ENCODE data around the gene DENND5B.

GRCh38 chr12:31568498-31568897 lies 22.4 kb downstream of the DENND5B start:
- no peak for TF ChIP-seq EP300 (IDR thresholded peaks at IDR 0.05)
- TF ChIP-seq CTCF (IDR thresholded peaks at IDR 0.05) = no peak
- TF ChIP-seq POLR2A (IDR thresholded peaks at IDR 0.05) = no peak
- no peak for TF ChIP-seq POLR2AphosphoS5 (IDR thresholded peaks at IDR 0.05)

All from suprapubic skin (tissue), 4 donors.